Activated T-helper 1 cell treated with anti-CD3 and anti-CD28 coated beads, Interleukin-12 subunit alpha, Interleukin-12 subunit beta, Interleukin-2, Interleukin-4 antibody, amounts not matched to agents 30 ng/mL and 10 ng/mL and 1 ng/mL, durations not matched to agents 14 hours and 24 hours and 36 hours (primary cell): ENCODE measurements around the gene BLID. TPM values are rescaled to one million over a fixed set of nuclear protein-coding genes. Genes with fewer than 3 reads are reported as not detected.

Experiments used
- DNase-seq: peaks from one replicate; pipeline ENCODE4 v3.0.0; 2021; ENCODE audit warnings: low spot score
- H3K27ac Mint-ChIP-seq: one replicate; pipeline ENCODE4 v1.8.0; 2021; ENCODE audit warnings: mild to moderate bottlenecking, mixed read lengths
- H3K27me3 Mint-ChIP-seq: one replicate; pipeline ENCODE4 v1.8.0; 2022; ENCODE audit warnings: mild to moderate bottlenecking, moderate library complexity, mixed read lengths; ENCODE audit not compliant: insufficient read depth
- H3K36me3 Mint-ChIP-seq: one replicate; pipeline ENCODE4 v1.8.0; 2021; ENCODE audit warnings: low read depth, mixed read lengths
- H3K4me1 Mint-ChIP-seq: one replicate; pipeline ENCODE4 v1.8.0; 2021; ENCODE audit warnings: low read depth, mixed read lengths
- H3K4me3 Mint-ChIP-seq: one replicate; pipeline ENCODE4 v1.8.0; 2021; ENCODE audit warnings: mild to moderate bottlenecking, moderate library complexity, mixed read lengths
- H3K9me3 Mint-ChIP-seq: one replicate; pipeline ENCODE4 v1.8.0; 2021; ENCODE audit warnings: mixed read lengths
- intact Hi-C: fragments of 100-400 bp; cut with micrococcal nuclease; formaldehyde crosslinking; loops from one replicate; pipeline ENCODE4 v1.15.1; 2024
- total RNA-seq: library from RNA; stranded (reverse); gene quantifications from 2 replicates; pipeline ENCODE4 v1.2.3, GENCODE V29; 2022

The BLID gene, protein sequence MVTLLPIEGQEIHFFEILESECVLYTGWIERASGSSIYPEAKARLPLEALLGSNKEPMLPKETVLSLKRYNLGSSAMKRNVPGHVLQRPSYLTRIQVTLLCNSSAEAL
- not detected in 2 replicates for total RNA-seq

DNA sequence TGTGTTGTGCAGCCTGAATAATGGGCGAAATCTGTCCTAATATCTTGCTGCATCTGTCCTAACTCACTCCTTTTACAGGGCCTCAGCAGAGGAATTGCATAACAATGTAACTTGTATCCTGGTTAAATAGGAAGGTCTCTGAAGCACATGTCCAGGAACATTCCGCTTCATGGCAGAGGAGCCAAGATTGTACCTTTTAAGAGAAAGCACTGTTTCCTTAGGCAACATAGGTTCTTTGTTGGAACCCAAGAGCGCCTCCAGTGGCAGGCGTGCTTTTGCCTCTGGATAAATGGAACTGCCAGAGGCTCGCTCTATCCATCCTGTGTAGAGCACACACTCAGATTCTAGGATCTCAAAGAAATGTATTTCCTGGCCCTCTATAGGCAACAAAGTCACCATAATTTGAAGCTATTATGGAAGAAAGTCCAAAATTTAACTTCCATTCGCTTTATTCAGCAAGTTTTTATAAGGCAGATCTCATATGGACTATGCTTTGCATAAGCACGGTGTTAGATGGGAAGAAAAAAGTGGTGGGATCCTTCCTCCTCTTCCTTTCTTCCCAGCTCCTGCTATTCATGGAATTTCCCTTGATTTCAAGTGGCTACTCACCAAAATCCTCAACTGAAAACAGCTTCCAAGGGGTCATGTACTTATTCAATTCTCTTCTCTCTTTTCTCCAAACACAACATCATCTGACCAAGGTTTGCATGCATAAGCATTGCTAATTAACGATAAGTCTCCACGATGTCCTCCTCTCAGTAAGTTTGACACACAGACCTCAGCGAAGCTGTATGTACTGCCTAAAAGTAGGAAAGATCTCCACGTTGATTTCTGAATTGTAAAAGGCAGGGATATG is at the start of gene BLID:
Gene BLID (minus strand): TSS at position 692 of the 856 bp plus-strand sequence. CDS start 293 bp downstream, at position 399.
- Mint-ChIP-seq H3K27me3 (no peaks in the 10 kb centered on the region), H3K36me3 (no peaks in the 10 kb centered on the region), H3K4me1 (no peaks in the 10 kb centered on the region), H3K4me3 (no peak within 1 kb of the TSS), H3K9me3 (no peaks in the 10 kb centered on the region), H3K27ac (no peak within 1 kb of the TSS)
- DNase-seq = no peak
- intact Hi-C loops = no loop called here

DNA sequence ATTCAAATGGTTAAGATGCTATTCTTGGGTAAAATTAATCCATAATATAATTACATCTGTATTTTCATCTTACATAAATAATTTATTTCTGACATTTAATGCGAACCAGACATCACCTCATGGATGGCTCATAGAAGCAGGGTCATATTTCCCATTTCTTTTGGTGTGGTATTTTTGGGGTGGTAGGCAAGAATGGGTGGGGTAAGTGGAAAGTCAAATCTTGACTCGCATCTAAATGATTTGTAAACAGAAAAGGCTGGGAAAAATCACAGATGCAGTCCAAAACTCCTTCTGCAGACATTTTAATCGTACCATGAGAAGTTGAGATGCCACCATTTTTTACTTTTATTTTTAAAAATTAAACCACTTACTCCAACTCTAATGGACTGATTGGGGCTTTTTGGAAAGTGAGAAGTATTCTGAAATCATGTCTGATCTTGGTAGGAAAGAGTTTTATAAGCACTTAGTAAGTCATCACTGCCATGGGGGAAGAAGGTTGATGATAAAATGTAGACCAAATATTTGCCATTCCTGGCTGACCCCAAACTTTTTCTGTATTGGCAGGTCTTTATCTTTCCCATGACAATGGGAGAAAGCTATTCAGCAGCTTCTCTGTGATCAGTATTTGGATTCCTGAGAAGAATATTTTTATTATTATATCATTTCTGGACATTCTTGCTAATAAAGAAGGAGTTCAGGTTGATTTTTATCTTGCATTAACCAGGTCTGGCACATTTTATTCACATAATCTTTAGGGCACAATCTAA is 47.2 kb upstream of the BLID start:
- no peak for DNase-seq
- Mint-ChIP-seq H3K9me3 (no peaks in the 10 kb centered on the region), H3K4me1 (no peaks in the 10 kb centered on the region), H3K27me3 (peaks cover 2% of the 10 kb centered on the region), H3K27ac (no peak overlapping the region), H3K36me3 (no peaks in the 10 kb centered on the region), H3K4me3 (no peak overlapping the region)
- intact Hi-C loops = no loop called here

DNA sequence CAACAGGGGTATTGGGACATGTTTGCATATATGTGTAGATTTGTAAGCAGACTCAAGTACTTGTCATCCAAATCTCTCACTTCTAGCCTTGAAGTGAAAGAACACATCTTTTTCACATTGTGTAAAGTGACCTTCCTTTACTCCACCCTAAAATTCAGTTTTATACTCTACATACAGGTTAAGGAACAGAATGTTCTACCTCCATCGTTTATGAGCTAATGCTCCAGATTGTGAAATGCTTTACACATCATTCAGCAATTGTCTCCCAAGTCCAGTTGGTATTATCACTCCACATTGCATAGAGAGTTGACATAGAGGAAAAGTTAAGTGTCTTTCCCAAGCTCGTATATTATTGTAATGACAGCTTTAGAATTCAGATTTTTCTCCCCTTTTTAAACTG is 46.1 kb upstream of the BLID start:
- H3K4me3 Mint-ChIP-seq = no peak overlapping the region
- no peaks in the 10 kb centered on the region for H3K4me1 Mint-ChIP-seq
- intact Hi-C loops = no loop called here
- DNase-seq = no peak
- H3K27me3 Mint-ChIP-seq = peaks cover 2% of the 10 kb centered on the region
- H3K27ac Mint-ChIP-seq = no peak overlapping the region
- no peaks in the 10 kb centered on the region for H3K36me3 Mint-ChIP-seq
- no peaks in the 10 kb centered on the region for H3K9me3 Mint-ChIP-seq

DNA sequence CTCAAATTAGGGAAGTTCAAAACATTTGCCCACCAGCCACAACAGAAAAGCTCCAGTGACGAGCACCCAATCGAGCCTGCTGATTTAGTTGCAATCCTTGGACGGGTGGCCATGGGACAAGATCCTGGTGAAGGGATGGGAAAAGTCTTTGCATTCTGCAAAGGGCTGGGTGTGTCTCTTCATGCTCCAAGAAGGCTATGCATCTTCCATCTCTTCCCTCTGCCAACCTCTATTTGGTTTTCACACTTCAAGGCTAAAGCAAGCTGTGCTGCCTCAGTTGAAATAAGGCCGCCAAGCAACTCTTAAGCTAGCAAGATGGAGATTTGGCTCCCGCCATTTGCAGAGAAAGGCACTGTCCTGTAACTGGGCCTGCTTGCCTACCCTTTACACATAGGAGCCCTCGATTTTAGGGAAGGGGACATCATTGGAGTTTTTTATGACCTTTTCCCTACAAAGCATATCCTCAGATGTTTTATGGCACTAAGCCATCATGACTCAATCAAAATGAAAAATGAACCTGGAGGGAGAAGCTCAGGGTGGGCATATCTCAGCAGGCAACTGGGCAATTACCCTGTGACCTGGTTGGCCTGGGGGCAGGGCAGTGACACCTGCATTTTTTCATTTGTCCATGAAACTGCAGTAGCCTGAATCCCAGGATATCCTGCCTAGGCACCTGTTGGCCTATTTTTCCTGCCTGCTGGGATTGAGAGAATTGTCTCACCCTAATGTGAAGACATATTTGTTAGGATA is 45.0 kb upstream of the BLID start:
- Mint-ChIP-seq H3K27ac (no peak overlapping the region), H3K4me3 (no peak overlapping the region), H3K27me3 (peaks cover 7% of the 10 kb centered on the region), H3K4me1 (no peaks in the 10 kb centered on the region), H3K9me3 (no peaks in the 10 kb centered on the region), H3K36me3 (no peaks in the 10 kb centered on the region)
- intact Hi-C loops = no loop called here
- no peak for DNase-seq

DNA sequence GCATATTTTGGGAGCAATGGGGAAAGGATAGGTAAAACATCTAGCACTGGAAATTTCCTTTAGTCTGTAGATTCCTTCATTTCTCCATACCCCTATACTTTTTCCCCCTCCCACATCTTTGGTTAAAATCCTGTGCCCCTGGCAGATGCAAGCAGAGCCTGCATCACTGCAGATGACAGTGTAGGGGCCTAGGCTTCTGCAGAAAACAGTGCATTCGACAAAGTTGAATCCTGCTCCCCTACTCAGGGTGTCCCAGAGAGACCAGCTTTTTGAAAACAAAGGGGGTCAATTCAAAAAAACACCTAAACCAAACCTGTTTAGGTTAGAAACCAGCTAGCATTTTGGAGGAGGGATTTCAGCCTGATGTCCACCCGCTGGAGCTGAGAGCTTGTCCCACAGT is 43.8 kb upstream of the BLID start:
- Mint-ChIP-seq H3K36me3 (no peaks in the 10 kb centered on the region), H3K4me3 (no peak overlapping the region), H3K9me3 (no peaks in the 10 kb centered on the region), H3K27ac (no peak overlapping the region), H3K27me3 (peaks cover 7% of the 10 kb centered on the region), H3K4me1 (no peaks in the 10 kb centered on the region)
- intact Hi-C loops = no loop called here
- DNase-seq = no peak

DNA sequence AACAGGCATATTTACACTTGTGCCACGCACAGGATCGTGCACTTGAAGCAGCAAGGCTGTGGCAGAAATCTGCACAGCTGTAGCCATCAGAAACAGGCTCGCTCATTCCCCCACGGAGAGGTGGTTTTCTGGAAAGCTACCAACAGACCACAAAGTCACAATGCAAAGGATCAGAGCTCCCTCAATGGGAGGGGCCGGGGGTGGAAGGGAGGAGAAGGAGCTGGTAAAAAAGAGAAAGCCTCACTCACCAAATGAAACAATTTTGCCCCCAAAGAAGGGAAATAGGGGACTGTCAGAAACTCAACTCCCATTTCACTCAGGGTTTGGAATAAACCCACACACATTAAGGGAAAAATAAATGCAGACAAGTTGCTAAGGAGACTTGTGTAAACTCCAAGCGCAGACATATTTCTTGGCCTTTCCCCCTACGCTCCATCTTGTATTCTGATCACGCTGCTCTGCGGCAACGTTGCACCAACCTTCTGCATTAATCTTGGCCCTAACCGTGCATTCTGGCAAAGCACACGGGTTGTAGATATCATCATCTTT is 43.2 kb upstream of the BLID start:
- intact Hi-C loops = no loop called here
- Mint-ChIP-seq H3K9me3 (no peaks in the 10 kb centered on the region), H3K27ac (no peak overlapping the region), H3K27me3 (peaks cover 9% of the 10 kb centered on the region), H3K4me1 (no peaks in the 10 kb centered on the region), H3K36me3 (no peaks in the 10 kb centered on the region), H3K4me3 (no peak overlapping the region)
- no peak for DNase-seq

DNA sequence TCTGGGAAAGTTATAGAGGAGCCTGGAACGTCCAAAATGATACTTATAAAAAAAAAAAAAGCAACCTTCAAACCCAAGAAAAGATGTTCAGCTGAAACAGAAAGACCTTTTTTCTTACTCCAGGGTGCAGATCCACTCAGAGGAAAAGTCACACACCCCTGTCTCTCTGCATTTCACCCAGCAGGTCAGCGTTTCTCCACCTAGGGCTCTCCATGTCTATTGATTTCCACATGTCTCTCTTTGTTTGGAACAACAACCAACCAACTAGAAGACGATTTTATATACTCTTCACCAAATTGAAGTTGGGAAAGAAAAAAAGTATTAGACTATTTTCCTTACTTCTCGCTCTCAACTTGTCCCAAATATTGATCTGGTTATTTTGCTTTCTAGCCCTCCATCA is 42.2 kb upstream of the BLID start:
- Mint-ChIP-seq H3K36me3 (no peaks in the 10 kb centered on the region), H3K9me3 (no peaks in the 10 kb centered on the region), H3K27ac (no peak overlapping the region), H3K4me1 (no peaks in the 10 kb centered on the region), H3K27me3 (peaks cover 10% of the 10 kb centered on the region), H3K4me3 (no peak overlapping the region)
- DNase-seq = no peak
- intact Hi-C loops = no loop called here

DNA sequence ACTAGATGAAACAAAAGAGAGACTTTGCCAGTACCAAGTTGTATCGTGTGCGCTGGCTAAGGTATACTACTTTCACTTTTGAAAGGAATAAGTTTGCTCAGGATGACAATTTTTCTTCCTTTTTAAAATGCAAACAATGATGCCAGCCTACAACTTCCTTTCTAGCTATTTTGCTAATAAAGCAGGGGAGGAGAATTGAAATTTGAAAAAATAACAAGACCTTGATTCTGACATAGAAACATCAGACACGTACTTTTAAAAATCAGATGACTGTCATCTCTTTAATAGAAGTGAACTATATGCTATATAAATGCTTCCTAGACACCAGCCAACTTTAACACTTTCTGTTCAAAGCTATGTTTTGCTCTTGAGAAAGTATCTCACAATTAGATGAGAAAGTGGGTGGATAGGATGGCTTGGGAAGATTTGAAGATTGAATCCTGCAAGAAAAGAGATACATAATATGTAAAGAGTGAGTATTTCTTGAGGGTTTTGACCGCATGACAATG is 41.7 kb upstream of the BLID start:
- H3K36me3 Mint-ChIP-seq = no peaks in the 10 kb centered on the region
- H3K4me1 Mint-ChIP-seq = no peaks in the 10 kb centered on the region
- no peaks in the 10 kb centered on the region for H3K9me3 Mint-ChIP-seq
- peak overlapping the region; percentile 46 for H3K4me3 Mint-ChIP-seq
- H3K27me3 Mint-ChIP-seq = peaks cover 10% of the 10 kb centered on the region
- DNase-seq = no peak
- intact Hi-C loops = no loop called here
- no peak overlapping the region for H3K27ac Mint-ChIP-seq

DNA sequence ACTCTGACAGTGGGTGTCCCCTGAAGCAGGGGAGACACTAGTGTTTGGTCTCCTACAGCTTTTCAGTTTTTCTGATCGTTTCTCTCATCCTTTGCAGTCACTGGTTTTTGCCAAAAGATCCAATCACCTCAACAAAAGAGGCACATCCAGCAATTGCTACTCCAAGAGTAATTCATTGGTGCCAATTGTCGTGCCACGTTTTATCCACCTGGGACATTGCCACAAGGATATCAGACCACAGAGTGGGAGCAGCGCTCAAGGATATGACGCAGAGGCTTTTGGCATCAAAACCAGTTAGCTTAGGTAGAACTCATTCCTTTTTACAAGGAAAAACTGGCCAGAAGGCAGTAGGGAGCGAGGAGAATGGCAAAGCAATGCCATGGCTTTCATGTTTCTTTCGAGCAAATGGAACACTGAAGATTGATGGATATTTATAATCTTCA is 40.9 kb upstream of the BLID start:
- no peaks in the 10 kb centered on the region for H3K9me3 Mint-ChIP-seq
- no peaks in the 10 kb centered on the region for H3K36me3 Mint-ChIP-seq
- H3K27ac Mint-ChIP-seq = no peak overlapping the region
- H3K4me3 Mint-ChIP-seq = peak overlapping the region; percentile 46
- no peak for DNase-seq
- H3K4me1 Mint-ChIP-seq = no peaks in the 10 kb centered on the region
- H3K27me3 Mint-ChIP-seq = peaks cover 10% of the 10 kb centered on the region
- intact Hi-C loops = no loop called here

DNA sequence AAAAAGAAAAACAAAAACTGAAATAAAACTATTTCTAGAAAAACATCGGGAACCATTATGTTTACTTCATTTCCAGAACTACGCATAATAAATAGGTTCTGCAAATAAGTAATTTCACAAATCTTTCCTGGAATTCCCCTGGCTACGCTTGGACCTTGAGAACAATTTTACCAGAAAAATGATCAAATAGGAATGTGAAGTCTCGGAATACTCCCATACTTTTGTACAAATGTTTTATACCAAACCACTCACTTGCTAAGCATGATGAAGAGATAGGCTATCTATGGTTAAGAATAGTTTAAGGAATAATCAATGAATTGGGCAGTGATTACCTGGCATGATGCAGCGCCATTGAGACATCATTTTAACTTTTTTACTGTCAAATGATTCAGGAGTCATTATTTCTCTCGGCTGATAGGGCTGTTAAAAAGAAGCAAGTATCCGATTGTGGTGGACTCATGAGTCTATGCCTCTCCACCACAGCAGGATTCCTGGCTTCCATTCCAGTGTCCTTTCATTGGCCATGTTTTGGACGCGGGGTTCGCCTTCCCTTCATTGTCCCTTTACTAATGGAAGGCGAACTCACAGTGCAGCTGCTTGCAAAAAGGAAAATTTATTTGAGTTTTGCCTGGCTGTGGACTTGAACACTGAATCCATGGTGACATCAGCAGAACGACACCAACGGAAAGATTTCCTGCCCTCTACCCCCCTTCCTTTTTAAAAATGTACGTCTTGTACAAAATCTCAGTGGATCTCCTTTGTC is 39.9 kb upstream of the BLID start:
- no peak overlapping the region for H3K4me3 Mint-ChIP-seq
- no peak for DNase-seq
- H3K4me1 Mint-ChIP-seq = no peaks in the 10 kb centered on the region
- intact Hi-C loops = no loop called here
- no peaks in the 10 kb centered on the region for H3K9me3 Mint-ChIP-seq
- peaks cover 10% of the 10 kb centered on the region for H3K27me3 Mint-ChIP-seq
- H3K36me3 Mint-ChIP-seq = no peaks in the 10 kb centered on the region
- no peak overlapping the region for H3K27ac Mint-ChIP-seq

DNA sequence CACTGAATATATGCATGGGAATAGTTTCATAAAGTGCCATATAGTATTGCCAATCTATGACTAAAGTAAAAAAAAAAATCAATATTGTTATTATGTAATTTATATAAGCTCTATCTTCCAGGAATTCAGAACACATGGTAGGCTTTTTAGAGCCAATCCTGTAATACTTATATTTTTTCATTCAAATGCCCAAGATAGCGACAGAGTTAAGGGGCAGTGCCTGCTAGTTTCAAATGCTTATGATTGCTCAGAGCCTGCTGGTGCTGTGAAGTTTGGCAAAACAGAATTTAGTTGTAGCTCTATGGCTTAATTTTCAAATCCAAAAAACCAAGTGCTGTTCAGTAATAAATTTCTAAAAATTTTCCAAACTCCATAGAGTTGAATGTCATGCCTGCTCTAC is 39.0 kb upstream of the BLID start:
- Mint-ChIP-seq H3K36me3 (no peaks in the 10 kb centered on the region), H3K4me1 (no peaks in the 10 kb centered on the region), H3K9me3 (no peaks in the 10 kb centered on the region), H3K4me3 (no peak overlapping the region), H3K27me3 (peaks cover 10% of the 10 kb centered on the region), H3K27ac (no peak overlapping the region)
- DNase-seq = no peak
- intact Hi-C loops = no loop called here

DNA sequence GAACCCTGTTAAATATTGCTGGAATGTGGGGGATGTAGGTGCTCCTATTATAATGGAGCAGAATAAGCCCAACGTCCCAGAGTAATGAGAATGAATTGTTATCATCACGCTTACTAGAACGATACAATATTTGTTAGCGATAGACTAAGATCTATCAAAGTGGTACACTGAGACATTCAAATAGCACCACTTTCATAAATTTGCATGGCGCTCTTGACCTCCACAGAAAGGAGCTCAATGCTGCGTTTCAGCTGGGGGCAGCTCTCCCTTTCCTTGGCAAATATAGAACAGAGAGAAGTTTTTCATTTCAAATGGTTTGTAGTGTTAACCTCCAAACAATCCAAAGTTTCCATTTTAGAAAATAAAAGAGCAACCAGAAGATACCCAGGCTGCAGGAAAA is 38.2 kb upstream of the BLID start:
- intact Hi-C loops = no loop called here
- no peak for DNase-seq
- Mint-ChIP-seq H3K9me3 (no peaks in the 10 kb centered on the region), H3K4me1 (no peaks in the 10 kb centered on the region), H3K36me3 (no peaks in the 10 kb centered on the region), H3K27me3 (peaks cover 10% of the 10 kb centered on the region), H3K4me3 (no peak overlapping the region), H3K27ac (no peak overlapping the region)
